GM21367 (cell line): ENCODE measurements around the gene SLAMF1.
A peak's percentile ranks its signal among the peaks of the same experiment; 100 is the strongest.
"Not testable (repeated sequence)": the region's sequence is repeated elsewhere in the genome, so short reads cannot be mapped to it uniquely, and the experiment has no call there.

Experiments used
- ATAC-seq: cut with Tn5 transposase; IDR thresholded peaks from one replicate; pipeline ENCODE4 v1.9.1; 2021; ENCODE audit not compliant: unreplicated experiment

SLAMF1 gene

DNA sequence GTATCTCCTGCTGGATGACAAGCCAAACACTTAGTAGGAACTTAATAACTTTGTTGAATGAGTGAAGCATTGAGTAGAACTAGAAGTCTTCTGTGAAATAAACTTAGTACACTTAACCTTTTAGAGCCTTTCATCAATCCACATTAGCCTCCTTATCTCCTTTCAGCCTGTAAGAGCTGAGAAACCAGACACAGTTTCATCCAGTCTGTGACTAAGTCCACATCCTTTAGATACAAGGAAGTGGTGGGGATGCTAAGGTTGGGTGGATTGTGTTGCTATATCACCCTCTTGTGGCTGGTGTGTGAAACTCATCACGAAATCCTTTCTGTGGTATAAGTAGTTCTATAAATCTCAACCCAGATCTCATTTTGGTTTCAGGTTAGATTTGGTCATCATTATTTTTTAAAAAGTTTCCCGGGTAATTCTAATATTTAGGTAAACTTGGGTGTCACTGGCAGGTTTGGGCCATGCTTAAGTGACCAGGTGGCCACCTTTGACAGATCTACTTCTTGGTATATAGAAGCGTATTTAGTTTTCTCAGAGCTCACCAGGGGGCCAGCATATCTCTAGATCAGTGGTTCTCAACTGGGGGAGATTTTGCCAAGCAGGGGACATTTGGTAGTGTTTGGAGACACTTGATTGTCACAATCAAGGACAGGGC, 39.7 kb downstream of the SLAMF1 start:
- peak; percentile 57 for ATAC-seq

DNA sequence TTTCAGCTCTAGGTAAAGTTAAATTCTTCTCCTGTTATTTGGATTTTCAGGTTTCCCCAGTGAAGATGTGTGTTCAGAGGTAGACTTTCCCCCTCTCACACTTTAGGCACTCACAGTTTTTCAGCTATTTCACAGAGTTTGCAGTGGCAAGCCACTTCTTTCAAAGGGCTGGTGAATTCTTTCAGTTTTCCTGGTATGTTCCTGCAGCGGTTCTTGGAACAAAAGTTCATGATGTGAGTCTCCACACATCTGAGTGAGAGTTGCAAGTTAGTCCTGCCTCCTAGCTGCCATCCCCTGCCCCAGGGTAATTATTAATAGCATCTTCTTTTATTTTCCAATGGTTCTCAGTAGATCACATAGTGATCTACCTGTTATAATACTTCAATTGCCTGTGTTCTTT, 40.2 kb downstream of the SLAMF1 start:
- ATAC-seq = no peak

DNA sequence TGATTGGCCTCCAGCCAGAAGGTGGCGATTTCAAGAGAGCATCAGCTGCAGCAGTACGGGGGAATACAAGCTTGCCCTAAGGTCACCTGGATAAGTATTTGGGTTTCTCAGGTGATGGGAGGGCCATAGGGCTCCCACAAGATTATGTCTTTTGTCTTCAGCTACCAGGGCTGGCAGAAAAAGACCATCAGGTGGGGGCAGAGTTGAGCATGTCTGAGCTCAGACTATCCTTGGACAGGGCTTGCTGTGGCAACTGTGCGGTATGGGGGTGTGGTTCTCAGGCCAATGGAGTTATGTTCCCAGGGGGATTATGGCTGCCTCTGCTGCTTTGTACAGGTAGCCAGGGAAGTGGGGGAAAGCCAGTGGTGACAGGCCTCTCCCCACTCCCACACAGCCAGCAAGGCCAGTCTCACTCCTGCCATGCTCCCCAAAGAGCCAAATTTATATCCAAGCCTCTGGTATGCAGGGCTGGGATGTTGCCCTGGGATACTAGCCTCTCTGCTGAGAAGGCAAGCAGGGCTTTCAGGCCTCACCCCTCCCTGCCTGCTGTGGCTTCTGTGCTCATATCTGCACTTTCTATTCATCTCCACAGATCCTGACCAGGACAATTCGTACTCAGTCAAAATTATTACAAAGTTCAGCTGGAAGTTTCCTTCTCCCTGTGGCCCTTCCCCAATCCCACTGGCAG, 40.9 kb downstream of the SLAMF1 start:
- ATAC-seq = no peak

GRCh38 chr1:160605205-160605604, 41.6 kb downstream of the SLAMF1 start:
- ATAC-seq = no peak

DNA sequence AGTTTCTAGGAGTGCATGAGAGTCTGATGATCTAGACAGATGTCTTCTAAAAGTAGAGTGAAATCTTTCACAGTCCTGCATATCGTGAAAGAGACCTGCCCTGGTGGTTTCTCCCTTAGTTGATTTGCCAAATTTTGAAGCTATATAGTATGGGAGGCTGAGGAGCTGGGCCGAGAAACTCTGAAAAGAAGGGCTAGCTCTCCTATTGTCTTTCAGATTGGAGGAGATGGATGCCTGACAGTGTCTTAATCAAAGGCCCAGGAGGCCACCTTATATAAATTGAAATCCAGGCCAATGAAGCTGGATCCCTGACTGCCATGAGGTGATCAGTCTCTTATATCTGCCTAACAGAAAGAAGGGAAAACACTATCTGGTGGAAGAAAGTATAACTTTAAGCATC, 49.1 kb downstream of the SLAMF1 start:
- no peak for ATAC-seq

- ATAC-seq = no peak
Observed at GRCh38 chr1:160597051-160597450, 49.8 kb downstream of the SLAMF1 start.

DNA sequence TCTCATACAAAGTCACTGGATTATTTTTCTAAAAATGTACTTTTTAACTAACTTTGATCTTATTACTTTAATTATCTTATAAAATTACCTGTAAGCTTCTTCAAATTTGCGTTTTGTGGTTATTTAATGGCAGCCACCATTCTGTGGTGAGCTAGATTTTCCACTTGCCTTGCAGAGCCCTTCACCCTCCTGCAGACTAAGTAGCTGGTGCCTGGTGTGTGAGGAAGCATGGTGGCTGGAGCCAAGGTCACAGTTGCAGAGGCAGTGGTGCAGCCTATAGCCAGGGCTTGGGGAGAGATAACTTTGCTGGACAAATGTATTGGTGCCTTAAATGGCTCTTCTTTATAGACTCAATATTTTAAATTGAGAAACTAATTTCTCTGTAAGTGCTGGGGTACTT, 56.4 kb downstream of the SLAMF1 start:
- no peak for ATAC-seq

DNA sequence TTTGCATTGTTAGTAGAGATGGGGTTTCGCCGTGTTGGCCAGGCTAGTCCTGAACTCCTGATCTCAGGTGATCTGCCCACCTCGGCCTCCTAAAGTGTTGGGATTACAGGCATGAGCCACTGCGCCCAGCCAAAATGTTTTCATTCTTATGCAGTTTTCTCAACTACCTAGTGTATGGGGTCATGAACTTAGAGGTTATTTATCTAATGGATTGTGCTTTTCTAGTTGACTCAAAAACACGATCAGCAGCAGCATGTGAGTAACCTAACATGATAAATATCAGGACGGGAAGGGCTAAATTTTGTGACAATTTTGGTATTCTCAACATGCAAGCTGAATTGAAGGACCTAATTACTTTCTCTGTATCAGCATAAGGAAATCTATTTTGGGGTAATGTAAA, 58.4 kb downstream of the SLAMF1 start:
- no peak for ATAC-seq

GRCh38 chr1:160584784-160585183, 62.1 kb downstream of the SLAMF1 start:
- ATAC-seq = no peak

GRCh38 chr1:160582976-160583375, 63.9 kb downstream of the SLAMF1 start:
- not testable (repeated sequence) for ATAC-seq

- no peak for ATAC-seq
Observed at GRCh38 chr1:160581961-160582360, 64.9 kb downstream of the SLAMF1 start.

GRCh38 chr1:160580221-160580812, 66.5 kb downstream of the SLAMF1 start:
- ATAC-seq = no peak

DNA sequence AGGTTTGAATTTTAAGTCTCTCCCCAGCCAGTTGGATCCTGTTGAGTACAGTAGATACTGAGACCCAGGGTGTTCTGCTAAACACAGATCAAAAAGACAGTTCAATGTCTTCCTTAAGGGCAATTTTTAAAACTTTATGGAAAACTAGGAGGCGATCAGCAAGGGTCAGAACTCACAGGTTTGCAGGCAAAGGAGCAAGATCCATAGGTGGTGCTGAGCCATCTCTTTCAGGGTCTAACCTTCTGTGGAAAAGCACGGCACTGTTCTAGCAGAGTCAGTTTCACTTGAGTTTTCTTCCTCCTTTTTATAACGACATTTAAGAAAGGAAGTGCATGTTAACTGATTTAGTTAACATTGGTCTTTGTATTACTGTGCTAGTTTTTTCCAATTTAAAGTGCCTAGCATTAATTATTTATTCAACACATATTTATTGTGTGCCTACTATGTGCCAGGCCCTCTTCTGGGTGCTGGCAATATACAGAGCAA, 67.6 kb downstream of the SLAMF1 start, which contains the start of gene CD84:
Gene CD84, minus strand, starts transcription at position 281 of the 486 bp plus-strand sequence. Its CDS starts 59 bp downstream, at position 222.
- no peak for ATAC-seq

DNA sequence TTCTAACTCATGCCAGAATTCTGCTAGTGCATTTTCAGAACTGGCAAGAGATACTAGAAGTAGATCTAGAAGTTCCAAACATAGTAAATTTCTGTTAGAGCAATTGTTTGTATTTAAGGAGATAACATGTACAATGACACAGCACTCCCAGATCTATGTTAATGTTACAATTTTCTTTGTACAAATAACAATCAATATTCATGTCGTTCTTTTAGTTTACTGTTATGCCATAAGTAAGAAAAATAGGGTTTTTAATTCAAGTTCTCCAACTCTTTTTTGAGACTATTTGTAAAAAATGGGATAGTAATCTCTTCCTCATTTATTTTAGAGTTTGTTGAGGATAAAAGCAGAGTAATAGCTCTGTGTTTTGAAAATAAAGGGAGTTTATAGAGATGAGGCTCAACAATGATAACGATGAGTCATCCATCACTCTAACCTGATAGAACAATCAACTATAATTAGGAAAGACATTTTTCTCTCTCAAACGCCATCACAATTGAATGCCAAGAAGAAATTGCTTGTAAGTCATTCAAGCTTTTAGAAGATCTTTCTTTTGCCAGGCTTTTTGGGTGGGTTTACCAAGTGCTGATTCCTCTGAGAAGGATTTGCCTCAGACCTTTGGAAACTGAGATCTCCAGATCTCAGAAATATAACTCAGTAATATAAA, 68.2 kb downstream of the SLAMF1 start:
- no peak for ATAC-seq

GRCh38 chr1:160578175-160578524, 68.7 kb downstream of the SLAMF1 start:
- ATAC-seq = no peak

GRCh38 chr1:160577671-160578070, 69.2 kb downstream of the SLAMF1 start:
- no peak for ATAC-seq

- no peak for ATAC-seq
Observed at GRCh38 chr1:160576884-160577283, 70.0 kb downstream of the SLAMF1 start.

GRCh38 chr1:160576390-160576789, 70.5 kb downstream of the SLAMF1 start:
- no peak for ATAC-seq

GRCh38 chr1:160575112-160575664, 71.7 kb downstream of the SLAMF1 start:
- no peak for ATAC-seq

DNA sequence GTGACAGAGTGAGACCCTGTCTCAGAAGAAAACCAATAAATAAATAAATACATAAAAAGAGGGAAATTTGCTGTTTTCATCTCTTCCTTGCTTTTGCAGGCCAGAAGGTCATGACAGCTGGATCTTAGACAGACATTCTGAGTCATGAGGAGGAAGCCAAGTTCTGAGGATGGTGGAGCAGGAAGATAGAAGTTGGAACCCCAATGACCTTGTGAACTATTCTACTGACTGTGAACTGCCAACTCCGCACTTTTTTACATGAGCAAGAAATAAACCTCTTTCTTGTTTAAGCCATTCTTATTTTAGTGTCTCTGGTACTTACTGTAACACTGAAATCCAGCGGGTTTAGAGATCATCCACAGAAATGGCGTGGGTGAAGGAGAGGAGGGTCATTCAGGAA, 76.0 kb downstream of the SLAMF1 start:
- ATAC-seq = no peak

DNA sequence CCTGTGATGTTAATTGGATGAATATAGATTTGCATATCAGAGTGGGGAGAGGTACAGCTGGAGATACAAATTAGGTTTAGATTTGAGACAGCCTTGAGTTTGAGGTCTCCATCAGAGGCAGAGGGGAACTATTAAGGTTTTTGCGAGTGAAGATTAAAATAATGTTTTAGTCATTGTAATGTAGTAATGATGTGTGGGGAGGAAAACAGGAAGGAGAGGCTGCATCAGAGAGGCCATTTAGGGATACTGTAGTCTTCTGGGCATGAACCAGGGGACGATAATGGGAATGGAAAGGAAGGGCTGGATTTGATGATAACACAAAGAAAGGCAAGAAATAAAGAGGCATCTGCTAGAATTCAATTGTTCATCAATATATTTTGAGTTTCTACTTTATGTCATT, 77.0 kb downstream of the SLAMF1 start:
- ATAC-seq = no peak
